Vagina (tissue), 2 donors: ENCODE measurements around the gene DOCK11. TPM values are rescaled to one million over a fixed set of nuclear protein-coding genes. Genes with fewer than 3 reads are reported as not detected.
"Not testable (repeated sequence)": the region's sequence is repeated elsewhere in the genome, so short reads cannot be mapped to it uniquely, and the experiment has no call there.

ENCODE experiments used
- DNase-seq, 2 donors: peaks; one replicate each; pipeline ENCODE4 v3.0.0-alpha.2; 2017; ENCODE audit errors: extremely low spot score in 2 of 2
- H3K27ac ChIP-seq: fragments of 200-600 bp; sonication (generic); one replicate; pipeline ENCODE4 v1.5.1; 2019
- H3K27me3 ChIP-seq: fragments of 200-600 bp; sonication (generic); one replicate; pipeline ENCODE4 v1.5.1; 2019
- H3K36me3 ChIP-seq, 2 donors: fragments of 200-600 bp; sonication (generic); one replicate each; pipeline ENCODE4 v1.5.1; 2017 to 2019
- H3K4me1 ChIP-seq: fragments of 200-600 bp; sonication (generic); one replicate; pipeline ENCODE4 v1.5.1; 2019
- H3K4me3 ChIP-seq, 2 donors: fragments of 200-600 bp; sonication (generic); 1 replicate in 1 of 2; 2 replicates in 1 of 2; pipeline ENCODE4 v1.5.1; 2016 to 2019
- H3K9me3 ChIP-seq: fragments of 200-600 bp; sonication (generic); one replicate; pipeline ENCODE4 v1.5.1; 2019
- CTCF ChIP-seq, 3 experiments: fragments of 450-650 bp in 2 of 3; fragments of 200-600 bp in 1 of 3; sonication (generic) in 1 of 3; IDR thresholded peaks; one replicate each; pipeline ENCODE4 v1.5.1; 2017 to 2019; ENCODE audit warnings: antibody characterized with exemption in 3 of 3, mild to moderate bottlenecking in 2 of 3, moderate library complexity in 2 of 3
- POLR2A ChIP-seq, 2 donors: fragments of 450-650 bp; IDR thresholded peaks; one replicate each; pipeline ENCODE4 v1.6.1; 2017; ENCODE audit warnings: antibody characterized with exemption in 2 of 2, mild to moderate bottlenecking in 2 of 2, moderate library complexity in 2 of 2
- POLR2AphosphoS5 ChIP-seq, 2 donors: sonication (generic); formaldehyde crosslinking; IDR thresholded peaks; one replicate each; pipeline ENCODE4 v1.9.0; 2017; ENCODE audit warnings: antibody characterized with exemption in 2 of 2, mild to moderate bottlenecking in 2 of 2, low read depth in 1 of 2; ENCODE audit not compliant: insufficient read depth in 1 of 2
- intact Hi-C: fragments of 100-400 bp; cut with DNase I; formaldehyde crosslinking; loops from one replicate; pipeline ENCODE4 v1.15.1; 2023
- total RNA-seq: library from RNA; depleted of rRNA; stranded (reverse); fragments of >200 nt; gene quantifications from one replicate; pipeline ENCODE4 v1.2.3, GENCODE V29; 2016

The DOCK11 gene
- total RNA-seq, 1 donor from 2014 or later: 20.6 TPM

GRCh38 chrX:118577041-118577440, 81.4 kb downstream of the DOCK11 start:
- no peaks in the 10 kb centered on the region for H3K4me1 ChIP-seq
- H3K36me3 ChIP-seq: no peaks in the 10 kb centered on the region
- H3K9me3 ChIP-seq: no peaks in the 10 kb centered on the region
- no peak overlapping the region for H3K4me3 ChIP-seq
- no peak for TF ChIP-seq CTCF (IDR thresholded peaks at IDR 0.05)
- TF ChIP-seq POLR2AphosphoS5 (IDR thresholded peaks at IDR 0.05; ENCODE audit: insufficient read depth in 1 of 2, low read depth in 1 of 2): no peak
- TF ChIP-seq POLR2A (IDR thresholded peaks at IDR 0.05): no peak
- H3K27me3 ChIP-seq: no peaks in the 10 kb centered on the region
- H3K27ac ChIP-seq: no peak overlapping the region
- intact Hi-C loops: no loop called here
- no peak for DNase-seq

GRCh38 chrX:118579417-118579816, 83.8 kb downstream of the DOCK11 start:
- H3K36me3 ChIP-seq: no peaks in the 10 kb centered on the region
- no peak overlapping the region for H3K27ac ChIP-seq
- intact Hi-C loops: no loop called here
- H3K4me3 ChIP-seq: no peak overlapping the region
- no peak for TF ChIP-seq POLR2A (IDR thresholded peaks at IDR 0.05)
- no peak for TF ChIP-seq CTCF (IDR thresholded peaks at IDR 0.05)
- TF ChIP-seq POLR2AphosphoS5 (IDR thresholded peaks at IDR 0.05; ENCODE audit: insufficient read depth in 1 of 2, low read depth in 1 of 2): no peak
- no peaks in the 10 kb centered on the region for H3K4me1 ChIP-seq
- no peaks in the 10 kb centered on the region for H3K9me3 ChIP-seq
- no peak for DNase-seq
- no peaks in the 10 kb centered on the region for H3K27me3 ChIP-seq

DNA sequence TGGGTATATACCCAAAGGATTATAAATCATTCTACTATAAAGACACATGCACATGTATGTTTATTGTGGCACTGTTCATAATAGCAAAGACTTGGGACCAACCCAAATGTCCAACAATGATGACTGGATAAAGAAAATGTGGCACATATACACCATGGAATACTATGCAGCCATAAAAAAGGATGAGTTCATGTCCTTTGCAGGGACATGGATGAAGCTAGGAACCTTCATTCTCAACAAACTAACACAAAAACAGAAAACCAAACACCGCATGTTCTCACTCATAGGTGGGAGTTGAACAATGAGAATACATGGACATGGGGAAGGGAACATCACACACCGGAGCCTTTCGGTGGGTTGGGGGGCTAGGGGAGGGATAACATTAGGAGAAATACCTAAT, 87.3 kb downstream of the DOCK11 start:
- intact Hi-C loops, H3K4me1 ChIP-seq, H3K36me3 ChIP-seq, DNase-seq, H3K4me3 ChIP-seq, H3K9me3 ChIP-seq, H3K27ac ChIP-seq, H3K27me3 ChIP-seq: not testable (repeated sequence)

GRCh38 chrX:118583781-118584180, 88.2 kb downstream of the DOCK11 start:
- no peaks in the 10 kb centered on the region for H3K4me1 ChIP-seq
- H3K27me3 ChIP-seq: no peaks in the 10 kb centered on the region
- DNase-seq: no peak
- H3K4me3 ChIP-seq: no peak overlapping the region
- H3K9me3 ChIP-seq: no peaks in the 10 kb centered on the region
- TF ChIP-seq POLR2AphosphoS5 (IDR thresholded peaks at IDR 0.05; ENCODE audit: insufficient read depth in 1 of 2, low read depth in 1 of 2) (no peak), POLR2A (IDR thresholded peaks at IDR 0.05) (no peak), CTCF (IDR thresholded peaks at IDR 0.05) (no peak)
- H3K36me3 ChIP-seq: peaks cover 0 to under 1% of the 10 kb centered on the region in 2 donors
- intact Hi-C loops: no loop called here
- no peak overlapping the region for H3K27ac ChIP-seq

DNA sequence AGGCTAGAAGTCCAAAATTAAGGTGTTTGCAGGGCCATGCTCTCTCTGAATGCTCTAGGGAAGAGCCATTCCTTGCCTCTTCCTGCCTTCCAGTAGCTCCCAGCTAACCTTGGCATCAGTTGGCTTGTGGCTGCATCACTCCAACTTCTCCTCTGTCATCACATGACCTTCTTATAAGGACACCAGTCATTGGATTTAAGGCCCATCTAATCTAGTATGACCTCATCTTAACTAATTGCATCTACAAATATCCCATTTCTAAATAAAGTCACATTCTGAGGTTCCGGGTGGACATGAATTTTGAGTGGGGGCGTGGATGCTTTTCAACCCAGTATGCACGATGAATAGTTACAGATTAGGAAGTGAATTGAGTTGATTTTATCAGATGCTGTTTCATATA, 89.7 kb downstream of the DOCK11 start:
- no peak for TF ChIP-seq CTCF (IDR thresholded peaks at IDR 0.05)
- no peak for TF ChIP-seq POLR2A (IDR thresholded peaks at IDR 0.05)
- no peak for TF ChIP-seq POLR2AphosphoS5 (IDR thresholded peaks at IDR 0.05; ENCODE audit: insufficient read depth in 1 of 2, low read depth in 1 of 2)
- DNase-seq: no peak
- H3K27me3 ChIP-seq: no peaks in the 10 kb centered on the region
- H3K4me1 ChIP-seq: no peaks in the 10 kb centered on the region
- intact Hi-C loops: loop anchor here (5.0 kb wide), 1 partner anchor 223 kb away; no protein-coding TSS in a partner anchor
- no peaks in the 10 kb centered on the region for H3K9me3 ChIP-seq
- no peak overlapping the region for H3K4me3 ChIP-seq
- peaks cover 0 to 4% of the 10 kb centered on the region in 2 donors for H3K36me3 ChIP-seq
- no peak overlapping the region for H3K27ac ChIP-seq

DNA sequence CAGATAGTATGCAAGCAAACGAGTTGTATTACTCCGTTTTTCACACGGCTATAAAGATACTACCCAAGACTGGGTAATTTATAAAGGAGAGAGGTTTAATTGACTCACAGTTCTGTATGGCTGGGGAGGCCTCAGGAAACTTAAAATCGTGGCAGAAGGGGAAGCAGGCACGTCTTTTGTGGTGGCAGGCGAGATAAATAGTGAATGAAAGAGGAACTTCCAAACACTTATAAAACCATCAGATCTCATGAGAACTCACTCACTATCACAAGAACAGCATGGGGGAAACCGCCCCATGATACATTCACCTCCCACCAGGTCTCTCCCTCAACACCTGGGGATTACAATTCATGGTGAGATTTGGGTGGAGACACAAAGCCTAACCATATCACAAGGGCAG, 90.6 kb downstream of the DOCK11 start:
- H3K27ac ChIP-seq, H3K4me1 ChIP-seq, DNase-seq, H3K9me3 ChIP-seq, H3K27me3 ChIP-seq, H3K36me3 ChIP-seq, H3K4me3 ChIP-seq: not testable (repeated sequence)
- intact Hi-C loops: loop anchor here (5.0 kb wide), 1 partner anchor 224 kb away; no protein-coding TSS in a partner anchor
